Smooth muscle cell of the brain vasculature (primary cell): ENCODE data around the gene FNIP2.
"Not testable (repeated sequence)": the region's sequence is repeated elsewhere in the genome, so short reads cannot be mapped to it uniquely, and the experiment has no call there.

ENCODE experiments used
- DNase-seq: peaks from one replicate; pipeline ENCODE4 v3.0.0-alpha.2; 2012; ENCODE audit warnings: low read depth, low spot score

Gene FNIP2

DNA sequence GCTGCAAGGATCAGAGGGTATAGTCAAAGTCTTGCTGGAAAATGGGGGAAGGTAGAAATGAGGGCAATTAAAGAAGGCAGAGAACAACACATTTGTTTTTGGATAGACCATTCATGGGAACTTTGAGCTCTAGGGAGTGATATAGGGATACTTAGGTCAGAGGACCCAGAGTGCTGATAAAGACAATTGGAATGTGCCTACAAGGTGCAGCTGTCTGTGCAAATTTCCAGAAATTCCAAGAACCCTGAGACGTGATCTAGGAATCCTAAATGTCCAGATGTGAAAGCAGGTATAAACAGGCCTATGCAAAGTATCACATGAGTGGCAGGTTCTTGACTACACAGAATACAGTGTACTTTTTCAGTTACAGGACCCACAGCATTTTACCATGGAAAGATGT, 24.2 kb downstream of the FNIP2 start:
- DNase-seq, result no peak

DNA sequence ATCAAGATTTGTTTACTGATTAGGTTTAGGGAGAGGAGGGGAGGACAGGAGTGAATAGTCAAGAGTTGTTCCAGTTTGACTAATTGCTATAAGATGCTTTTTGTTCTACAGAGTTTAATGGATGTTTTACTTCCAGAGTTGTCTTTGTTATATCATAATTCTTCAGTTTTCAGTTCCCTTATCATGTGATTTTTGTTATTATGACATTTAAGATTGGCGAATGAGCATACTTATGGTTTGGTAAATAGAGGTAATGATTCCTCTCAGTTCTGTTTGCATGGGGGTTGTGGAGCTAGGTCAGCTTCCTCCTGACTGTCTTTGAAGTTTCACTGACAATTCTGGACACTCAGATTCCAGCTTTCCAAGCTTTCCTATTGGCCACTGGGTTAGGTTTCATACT, 24.6 kb downstream of the FNIP2 start:
- DNase-seq, result not testable (repeated sequence)

DNA sequence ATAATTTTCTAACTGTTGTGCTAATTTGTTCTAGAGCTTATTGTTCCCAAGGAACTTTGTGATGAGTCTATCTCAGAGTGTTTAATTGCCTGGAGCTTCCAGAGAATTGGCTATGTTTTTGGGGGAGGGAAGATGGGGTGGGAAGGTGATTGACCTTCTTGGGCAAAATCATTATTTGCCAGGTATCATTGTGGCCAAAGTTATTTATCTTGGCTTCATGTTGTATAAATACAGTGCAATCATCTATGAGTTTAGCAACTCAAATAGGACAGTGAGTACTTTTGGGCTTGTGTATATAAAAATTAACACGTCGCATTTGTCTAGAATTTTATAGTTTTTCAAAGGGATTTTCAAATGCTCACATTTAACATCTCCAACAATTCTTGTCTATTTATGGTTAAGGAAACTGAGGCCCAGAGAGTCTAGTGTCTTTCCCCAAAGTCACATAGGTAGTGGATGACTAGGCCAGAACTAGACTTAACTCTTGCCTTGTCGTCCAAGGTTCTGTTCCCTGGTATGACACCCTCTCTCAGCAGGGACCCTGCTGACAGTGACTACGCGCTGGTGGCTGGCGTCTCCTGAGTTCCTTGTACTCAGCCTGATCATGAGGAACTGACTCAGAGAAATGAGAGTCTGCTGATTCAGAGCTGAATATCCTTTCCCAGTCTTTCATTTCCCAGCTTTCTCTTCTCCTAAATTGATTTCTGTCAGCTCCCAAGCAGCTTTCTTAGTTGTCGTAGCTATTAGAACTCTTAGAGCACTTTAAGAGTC, 27.7 kb downstream of the FNIP2 start:
- DNase-seq, result no peak

- DNase-seq, result no peak
Measured at GRCh38 chr4:158798062-158798461, 29.2 kb downstream of the FNIP2 start.

GRCh38 chr4:158799013-158799770, 30.4 kb downstream of the FNIP2 start:
- DNase-seq, result no peak

- no peak for DNase-seq
Measured at GRCh38 chr4:158799856-158800255, 31.0 kb downstream of the FNIP2 start.

DNA sequence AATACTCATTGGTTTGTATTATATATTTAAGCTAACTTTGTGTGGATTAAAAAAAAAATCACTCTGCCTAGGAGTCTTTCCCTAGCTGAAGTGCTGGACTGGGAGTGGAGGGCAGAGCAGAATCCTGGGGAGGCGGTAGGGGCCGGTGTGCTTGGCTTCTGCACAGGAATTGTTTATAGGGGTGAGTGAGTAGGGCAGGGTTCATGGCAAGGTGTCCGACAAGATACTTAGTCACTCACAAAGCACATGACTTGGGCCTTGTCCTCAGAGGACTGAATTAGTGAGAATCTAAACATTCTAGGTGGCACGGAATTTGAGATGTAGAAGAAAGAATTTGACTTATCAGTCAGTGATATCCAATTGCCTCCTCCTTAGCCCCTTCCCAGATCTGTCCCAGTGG, 32.2 kb downstream of the FNIP2 start:
- DNase-seq, result no peak

DNA sequence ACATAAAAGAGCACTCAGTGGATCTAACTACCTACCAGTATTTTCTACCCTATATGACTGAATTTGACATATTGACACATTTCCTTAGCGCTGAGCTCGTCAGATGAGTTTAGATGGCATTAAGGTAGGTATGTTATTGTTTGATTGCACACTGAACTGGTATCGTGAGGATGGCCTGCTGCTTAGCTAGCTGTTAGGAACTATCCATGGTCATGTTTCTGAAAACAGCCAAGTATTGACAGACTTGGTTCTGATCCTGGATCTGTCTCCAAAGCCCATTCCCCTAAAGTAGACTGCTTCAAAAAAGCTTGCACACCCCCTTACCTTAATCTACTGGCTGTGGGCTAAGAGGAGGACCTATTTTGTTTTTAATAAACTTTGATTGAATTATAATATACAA, 32.9 kb downstream of the FNIP2 start:
- DNase-seq, result no peak

DNA sequence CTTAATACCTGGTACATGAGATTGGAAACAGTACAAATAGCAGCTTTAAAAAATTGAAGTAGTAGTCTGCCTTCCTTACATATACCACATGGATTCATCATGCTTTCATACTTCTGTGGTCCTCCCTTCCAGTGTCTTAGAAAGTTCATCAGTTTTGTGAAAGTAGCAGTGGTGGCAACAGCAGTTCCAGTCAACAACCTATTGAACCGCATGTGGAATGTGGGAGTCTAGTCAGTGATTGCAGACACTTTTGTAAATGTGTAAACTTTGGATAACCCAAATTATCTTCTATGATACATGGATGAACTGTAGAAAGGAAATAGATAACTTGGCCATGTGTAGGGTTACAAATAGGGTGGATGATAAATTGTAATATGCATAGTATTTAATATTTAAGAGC, 34.1 kb downstream of the FNIP2 start:
- no peak for DNase-seq

- DNase-seq, result no peak
Measured at GRCh38 chr4:158805635-158806471, 37.0 kb downstream of the FNIP2 start.

GRCh38 chr4:158807691-158808090, 38.9 kb downstream of the FNIP2 start:
- DNase-seq, result no peak

- no peak for DNase-seq
Measured at GRCh38 chr4:158808399-158808798, 39.6 kb downstream of the FNIP2 start.

GRCh38 chr4:158809208-158809607, 40.4 kb downstream of the FNIP2 start:
- not testable (repeated sequence) for DNase-seq

DNA sequence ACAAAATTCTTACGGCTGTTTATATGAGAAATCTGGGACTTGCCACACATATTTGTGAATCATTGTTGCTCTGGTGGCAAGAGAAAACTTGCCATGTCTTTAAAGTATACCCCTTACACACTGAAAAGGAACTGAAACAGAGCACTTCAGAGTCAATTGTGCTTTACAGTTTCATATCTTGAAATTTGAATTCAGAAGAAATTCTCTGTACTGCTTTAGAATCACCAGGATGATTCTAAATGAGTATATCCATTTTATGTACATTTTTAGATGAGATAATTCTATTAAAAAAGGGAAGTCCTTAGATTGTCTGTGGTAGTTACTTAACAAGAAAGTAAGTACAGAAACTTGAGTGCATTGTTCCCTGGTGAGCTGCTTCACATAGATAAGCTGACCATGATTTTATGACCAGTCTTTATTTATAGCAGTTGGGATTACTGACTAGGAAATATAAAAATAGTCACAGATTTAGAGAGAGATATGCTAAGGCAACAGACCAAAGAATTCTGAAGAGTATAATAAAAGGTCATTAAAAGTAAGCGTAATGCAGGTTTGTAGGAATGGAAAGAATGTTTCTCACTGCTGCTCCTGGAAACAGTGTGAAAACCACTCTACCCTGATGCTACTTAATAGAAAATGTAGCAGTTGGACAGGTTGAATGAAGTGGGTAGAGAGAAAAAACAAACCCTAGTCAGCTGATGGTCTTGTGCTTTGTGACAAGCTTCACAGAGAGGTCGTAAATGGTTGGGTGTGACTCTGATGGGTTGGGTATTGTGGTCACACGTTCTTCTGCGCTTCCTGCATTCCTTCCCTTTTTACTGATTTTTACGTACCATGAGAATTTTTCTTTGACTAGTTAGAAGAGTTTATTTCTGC, 41.0 kb downstream of the FNIP2 start:
- DNase-seq, result no peak

DNA sequence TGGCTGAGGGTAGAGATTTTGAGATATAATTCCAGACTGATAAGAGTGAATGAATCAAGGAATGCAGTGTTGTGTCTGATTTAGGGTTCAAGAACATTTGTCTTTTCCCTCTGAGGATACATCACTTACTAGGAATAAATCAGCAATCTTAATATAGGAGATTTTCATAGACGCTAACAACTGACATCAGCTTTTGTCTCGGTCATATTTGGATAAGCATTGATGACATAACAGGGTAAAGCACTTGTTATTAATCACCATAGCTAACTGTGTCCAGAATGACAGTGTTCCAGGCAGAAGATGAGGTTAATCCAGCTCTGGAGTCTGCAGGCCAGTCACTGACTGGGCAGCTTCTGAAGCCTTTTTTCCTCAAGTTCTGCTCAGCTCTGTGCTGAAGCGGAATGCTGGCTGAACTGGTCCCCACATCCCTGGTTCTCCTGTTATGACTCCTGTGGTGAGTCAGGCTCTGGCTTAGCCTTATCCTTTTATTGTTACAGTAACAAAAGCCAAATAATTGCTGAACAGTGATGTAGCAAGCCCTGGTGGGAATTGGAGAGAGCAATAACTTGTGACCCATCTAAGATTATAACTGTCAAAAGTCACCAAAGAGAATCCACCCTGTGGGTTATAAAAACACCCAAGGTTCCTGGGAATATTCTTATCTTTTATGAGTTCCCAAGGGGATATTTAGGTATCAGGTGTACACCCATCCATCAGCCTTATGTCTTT, 41.8 kb downstream of the FNIP2 start:
- DNase-seq, result peak; percentile 77

GRCh38 chr4:158811216-158811540, 42.4 kb downstream of the FNIP2 start:
- DNase-seq, result no peak

DNA sequence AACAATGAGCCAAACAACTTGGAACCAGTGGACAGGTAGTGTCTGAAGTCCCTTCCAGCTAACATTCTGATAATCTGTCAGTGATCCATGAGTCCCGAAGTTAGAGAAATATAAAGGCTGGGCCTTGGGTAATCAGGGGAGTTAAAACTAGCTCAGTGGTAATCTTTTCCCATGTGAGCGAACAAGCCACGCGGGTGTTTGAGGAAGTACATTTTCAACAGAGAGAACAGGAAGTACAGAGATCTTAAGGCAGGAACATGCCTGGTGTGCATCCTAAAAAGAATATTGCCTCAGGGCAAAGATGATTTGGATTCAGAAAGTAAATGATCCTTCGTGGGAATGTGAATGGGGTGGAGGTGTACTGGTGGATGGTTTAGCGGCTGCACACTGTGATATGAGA, 42.9 kb downstream of the FNIP2 start:
- no peak for DNase-seq

DNA sequence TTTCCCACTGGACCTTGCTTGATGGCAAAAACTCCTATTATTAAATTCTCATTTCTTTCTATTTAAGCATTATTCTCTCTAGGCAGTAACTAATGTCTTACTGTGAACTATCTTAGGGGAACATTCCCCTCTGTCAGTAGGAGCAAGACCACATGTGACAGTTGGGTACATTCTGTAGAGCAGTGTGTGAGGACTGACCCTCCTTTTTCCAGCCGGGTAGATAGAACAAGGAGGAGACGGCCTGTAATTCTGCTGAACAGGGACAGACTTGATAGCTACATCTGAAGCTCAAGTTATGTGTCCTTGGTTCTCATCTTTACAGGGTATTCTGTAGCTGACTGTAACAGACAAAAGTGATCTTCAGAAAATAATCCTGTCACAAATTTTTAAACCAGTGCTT, 43.3 kb downstream of the FNIP2 start:
- DNase-seq, result no peak

DNA sequence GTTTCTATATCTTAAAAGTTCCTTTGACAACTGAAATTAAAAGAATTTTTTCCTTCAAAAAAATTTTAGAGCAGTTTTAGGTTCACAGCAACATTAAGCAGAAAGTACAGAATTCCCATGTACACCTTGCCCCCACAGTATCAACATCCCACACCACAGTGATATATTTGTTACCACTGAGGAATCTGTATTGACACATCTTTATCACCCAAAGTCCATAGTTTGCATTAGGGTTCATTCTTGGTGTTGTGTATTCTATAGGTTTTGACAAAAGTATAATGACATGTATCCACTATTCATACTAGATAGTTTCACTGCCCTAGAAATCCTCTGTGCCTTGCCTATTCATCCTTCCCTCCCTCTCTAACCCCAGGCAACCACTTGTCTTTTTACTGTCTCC, 43.7 kb downstream of the FNIP2 start:
- no peak for DNase-seq

DNA sequence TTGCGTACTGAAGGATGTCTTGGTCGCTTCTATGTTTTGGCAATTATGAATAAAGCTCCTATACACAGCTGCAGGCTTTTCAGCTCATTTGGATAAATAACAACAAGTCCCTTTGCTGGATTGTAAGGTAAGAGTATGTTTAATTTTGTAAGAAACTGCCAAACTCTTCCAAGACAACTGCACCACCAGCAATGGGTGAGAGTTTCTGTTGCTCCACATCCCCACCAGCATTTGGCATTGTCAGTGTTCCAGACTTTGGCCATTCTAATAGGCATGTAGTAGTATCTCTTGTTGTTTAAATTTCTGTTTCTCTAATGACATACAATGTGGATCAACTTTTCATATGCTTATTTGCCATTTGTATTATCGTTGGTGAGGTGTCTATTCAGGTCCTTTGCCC, 44.3 kb downstream of the FNIP2 start:
- no peak for DNase-seq

DNA sequence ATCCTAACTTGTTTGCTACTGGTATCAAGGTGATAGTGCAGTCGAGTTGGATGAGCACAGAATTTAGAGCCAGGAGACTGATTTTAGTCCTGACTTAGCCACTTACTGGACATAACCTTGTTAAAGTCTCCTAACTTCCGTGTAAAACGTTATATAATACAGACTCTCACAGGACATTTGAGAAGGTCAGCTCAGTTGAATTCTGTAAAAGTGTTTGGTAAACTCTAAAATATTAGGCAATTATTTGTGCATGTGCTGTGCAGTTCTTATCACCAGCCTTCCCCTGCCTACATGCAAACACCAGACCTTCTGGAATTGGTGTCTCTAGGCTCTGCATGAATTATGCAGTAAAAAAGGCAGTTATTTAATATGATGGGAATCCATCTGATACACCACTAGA, 45.4 kb downstream of the FNIP2 start:
- no peak for DNase-seq
